ENCODE data around the gene USP2.

USP2 gene

GRCh38 chr11:119402470-119402869 is 21.0 kb upstream of the USP2 start:
- Histone ChIP-seq H3K9me3 (ENCODE audit: insufficient read depth, low read length) (no peaks in the 10 kb centered on the region), H4K20me1 (ENCODE audit: low read depth, low read length) (no peaks in the 10 kb centered on the region), H3K36me3 (ENCODE audit: low read length) (no peaks in the 10 kb centered on the region), H3K79me2 (ENCODE audit: insufficient read depth, low read length) (no peaks in the 10 kb centered on the region), H3K9ac (ENCODE audit: low read length) (no peak overlapping the region), H3K4me2 (ENCODE audit: low read depth, low read length, poor library complexity, severe bottlenecking) (no peak overlapping the region), H3K9me2 (replicated peaks; ENCODE audit: insufficient read depth, low read length) (no peaks in the 10 kb centered on the region), H3K27ac (ENCODE audit: low read depth, low read length) (no peak overlapping the region), H3F3A (ENCODE audit: insufficient read depth) (no peaks in the 10 kb centered on the region), H3K27me3 (ENCODE audit: low read length) (no peaks in the 10 kb centered on the region), H2AFZ (ENCODE audit: low read depth, low read length, severe bottlenecking) (no peak overlapping the region), H3K4me3 (ENCODE audit: insufficient read depth, low read length, poor library complexity, severe bottlenecking) (no peak overlapping the region)
- no peak for TF ChIP-seq EZH2phosphoT487 (conservative IDR thresholded peaks at IDR 0.05; ENCODE audit: low read length)
- no peak for TF ChIP-seq CTCF (IDR thresholded peaks at IDR 0.05; ENCODE audit: insufficient read depth, low read length, poor library complexity, severe bottlenecking)

GRCh38 chr11:119400860-119401259 is 19.4 kb upstream of the USP2 start:
- H2AFZ ChIP-seq (ENCODE audit: low read depth, low read length, severe bottlenecking), result no peak overlapping the region

GRCh38 chr11:119397740-119398139 is 16.2 kb upstream of the USP2 start:
- Histone ChIP-seq H3K9ac (ENCODE audit: low read length) (no peak overlapping the region), H3K9me2 (replicated peaks; ENCODE audit: insufficient read depth, low read length) (no peaks in the 10 kb centered on the region), H3K36me3 (ENCODE audit: low read length) (no peaks in the 10 kb centered on the region), H3K79me2 (ENCODE audit: insufficient read depth, low read length) (no peaks in the 10 kb centered on the region), H3F3A (ENCODE audit: insufficient read depth) (no peaks in the 10 kb centered on the region), H3K9me3 (ENCODE audit: insufficient read depth, low read length) (no peaks in the 10 kb centered on the region), H3K4me3 (ENCODE audit: insufficient read depth, low read length, poor library complexity, severe bottlenecking) (no peak overlapping the region), H3K4me2 (ENCODE audit: low read depth, low read length, poor library complexity, severe bottlenecking) (no peak overlapping the region), H3K27ac (ENCODE audit: low read depth, low read length) (no peak overlapping the region), H3K27me3 (ENCODE audit: low read length) (no peaks in the 10 kb centered on the region), H2AFZ (ENCODE audit: low read depth, low read length, severe bottlenecking) (no peak overlapping the region), H4K20me1 (ENCODE audit: low read depth, low read length) (no peaks in the 10 kb centered on the region)
- TF ChIP-seq EZH2phosphoT487 (conservative IDR thresholded peaks at IDR 0.05; ENCODE audit: low read length), result no peak
- TF ChIP-seq CTCF (IDR thresholded peaks at IDR 0.05; ENCODE audit: insufficient read depth, low read length, poor library complexity, severe bottlenecking), result no peak

More at GRCh38 chr11:119400860-119401259, 19.4 kb upstream of the USP2 start:
- H3K27me3 ChIP-seq (ENCODE audit: low read length), result no peaks in the 10 kb centered on the region
- H3K9ac ChIP-seq (ENCODE audit: low read length), result no peak overlapping the region
- H3K4me2 ChIP-seq (ENCODE audit: low read depth, low read length, poor library complexity, severe bottlenecking), result no peak overlapping the region
- H4K20me1 ChIP-seq (ENCODE audit: low read depth, low read length), result no peaks in the 10 kb centered on the region
- no peaks in the 10 kb centered on the region for H3K79me2 ChIP-seq (ENCODE audit: insufficient read depth, low read length)
- H3K27ac ChIP-seq (ENCODE audit: low read depth, low read length), result no peak overlapping the region
- H3K36me3 ChIP-seq (ENCODE audit: low read length), result no peaks in the 10 kb centered on the region
- H3K9me3 ChIP-seq (ENCODE audit: insufficient read depth, low read length), result no peaks in the 10 kb centered on the region
- no peaks in the 10 kb centered on the region for H3F3A ChIP-seq (ENCODE audit: insufficient read depth)
- no peaks in the 10 kb centered on the region for H3K9me2 ChIP-seq (replicated peaks; ENCODE audit: insufficient read depth, low read length)
- H3K4me3 ChIP-seq (ENCODE audit: insufficient read depth, low read length, poor library complexity, severe bottlenecking), result no peak overlapping the region
- TF ChIP-seq CTCF (IDR thresholded peaks at IDR 0.05; ENCODE audit: insufficient read depth, low read length, poor library complexity, severe bottlenecking), result no peak
- TF ChIP-seq EZH2phosphoT487 (conservative IDR thresholded peaks at IDR 0.05; ENCODE audit: low read length), result no peak
